Neuron (in vitro differentiated cells): Measurements from ENCODE around the gene GIPC1.
"Not testable (repeated sequence)": the region's sequence is repeated elsewhere in the genome, so short reads cannot be mapped to it uniquely, and the experiment has no call there.

ENCODE experiments used
- H2AFZ ChIP-seq: one replicate; pipeline ENCODE4 v1.6.1; 2013; ENCODE audit warnings: low read depth, mild to moderate bottlenecking, inconsistent platforms, low read length, moderate library complexity
- H3K27me3 ChIP-seq: one replicate; pipeline ENCODE4 v1.6.1; 2013; ENCODE audit warnings: low read length; ENCODE audit not compliant: insufficient read depth
- H3K36me3 ChIP-seq: one replicate; pipeline ENCODE4 v1.6.1; 2013; ENCODE audit warnings: low read length; ENCODE audit not compliant: insufficient read depth
- H3K4me1 ChIP-seq: one replicate; pipeline ENCODE4 v1.6.1; 2013; ENCODE audit warnings: low read length; ENCODE audit not compliant: insufficient read depth
- H3K4me3 ChIP-seq: 2 replicates; pipeline ENCODE4 v1.5.1; 2013; ENCODE audit warnings: mild to moderate bottlenecking, low read length, moderate library complexity
- H3K9me3 ChIP-seq: one replicate; pipeline ENCODE4 v1.6.1; 2013; ENCODE audit warnings: low read length

GIPC1 gene

DNA sequence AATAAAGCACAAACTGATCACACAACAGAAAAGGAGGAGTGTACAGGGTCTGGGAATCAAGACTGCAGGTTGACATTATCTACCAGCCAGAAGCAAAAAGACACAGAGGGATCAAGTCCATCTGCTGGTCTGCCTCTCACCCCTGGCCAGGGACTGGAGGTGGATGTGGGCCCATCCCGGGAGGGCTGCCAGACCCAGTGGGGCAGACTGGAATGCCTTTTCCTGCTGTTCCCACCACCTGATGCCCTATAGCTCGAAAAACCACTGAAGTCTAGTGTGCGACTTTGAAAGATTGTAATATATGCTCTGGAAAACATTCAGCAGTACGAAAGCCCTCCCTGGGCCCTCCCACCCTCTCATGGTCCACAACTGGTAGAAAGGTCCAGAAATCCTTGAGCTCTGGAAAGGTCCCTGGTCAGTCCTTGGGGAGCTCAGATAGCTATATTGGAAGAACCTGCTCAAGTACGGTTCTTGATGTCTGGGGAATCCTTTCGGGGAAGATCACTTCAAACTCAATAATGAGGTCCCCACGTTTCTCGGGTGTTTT lies 19.6 kb upstream of the GIPC1 start:
- Histone ChIP-seq H3K27me3 (no peaks in the 10 kb centered on the region), H3K4me1 (peaks cover 36% of the 10 kb centered on the region), H3K36me3 (peaks cover 31% of the 10 kb centered on the region), H3K4me3 (peak overlapping the region; percentile 88), H3K9me3 (no peaks in the 10 kb centered on the region), H2AFZ (no peak overlapping the region)

GRCh38 chr19:14514215-14514863 lies 18.4 kb upstream of the GIPC1 start:
- H3K4me3 ChIP-seq: no peak overlapping the region

GRCh38 chr19:14512406-14512961 lies 16.6 kb upstream of the GIPC1 start:
- Histone ChIP-seq H3K4me1 (peaks cover 26% of the 10 kb centered on the region), H3K27me3 (no peaks in the 10 kb centered on the region), H3K4me3 (no peak overlapping the region), H3K9me3 (no peaks in the 10 kb centered on the region), H2AFZ (no peak overlapping the region), H3K36me3 (peaks cover 31% of the 10 kb centered on the region)

More at GRCh38 chr19:14514215-14514863, 18.4 kb upstream of the GIPC1 start:
- Histone ChIP-seq H2AFZ (no peak overlapping the region), H3K4me1 (peaks cover 30% of the 10 kb centered on the region), H3K36me3 (peaks cover 31% of the 10 kb centered on the region), H3K9me3 (no peaks in the 10 kb centered on the region), H3K27me3 (no peaks in the 10 kb centered on the region)

- no peak overlapping the region for H2AFZ ChIP-seq
- no peaks in the 10 kb centered on the region for H3K27me3 ChIP-seq
- H3K9me3 ChIP-seq: no peaks in the 10 kb centered on the region
- H3K4me1 ChIP-seq: peaks cover 14% of the 10 kb centered on the region
- peaks cover 23% of the 10 kb centered on the region for H3K36me3 ChIP-seq
- no peak overlapping the region for H3K4me3 ChIP-seq
Observed at GRCh38 chr19:14511229-14511593, 15.3 kb upstream of the GIPC1 start.

DNA sequence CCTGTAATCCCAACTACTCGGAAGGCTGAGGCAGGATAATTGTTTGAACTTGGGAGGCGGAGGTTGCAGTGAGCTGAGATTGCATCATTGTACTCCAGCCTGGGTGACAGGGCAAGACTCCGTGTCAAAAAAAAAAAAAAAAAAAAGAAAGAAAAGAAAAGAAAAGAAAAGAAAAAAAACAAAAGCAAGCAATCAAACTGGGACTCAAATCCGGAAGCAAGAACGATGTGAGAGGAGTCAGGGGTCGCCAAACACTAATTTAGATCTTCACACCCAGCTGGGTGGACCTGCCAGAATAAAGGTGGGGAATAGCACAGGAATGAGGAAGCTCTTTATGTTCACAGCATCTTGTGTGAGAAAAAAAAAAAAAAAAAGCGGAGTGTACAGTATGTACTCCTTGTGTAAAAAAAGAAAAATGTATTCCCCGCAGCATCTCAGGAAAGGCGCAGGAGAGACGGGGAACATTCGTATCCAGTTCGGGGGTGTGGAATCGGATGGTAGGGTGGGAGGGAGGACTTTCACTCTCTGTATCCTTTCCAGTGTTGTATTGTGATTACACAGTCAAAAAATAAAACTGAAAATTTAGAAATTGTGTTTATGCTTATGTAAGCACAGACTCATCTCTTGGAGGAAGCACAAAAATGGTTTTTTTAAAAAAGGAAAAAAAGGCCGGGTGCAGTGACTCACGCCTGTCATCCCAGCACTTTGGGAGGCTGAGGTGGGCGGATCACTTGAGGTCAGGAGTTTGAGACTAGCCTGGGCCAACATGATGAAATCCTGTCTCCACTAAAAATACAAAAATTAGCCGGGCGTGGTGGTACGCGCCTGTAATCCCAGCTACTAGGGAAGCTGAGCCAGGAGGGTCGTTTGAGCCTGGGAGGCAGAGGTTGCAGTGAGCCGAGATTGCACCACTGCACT lies 14.6 kb upstream of the GIPC1 start:
- Histone ChIP-seq H2AFZ (no peak overlapping the region), H3K4me3 (no peak overlapping the region), H3K36me3 (peaks cover 17% of the 10 kb centered on the region), H3K27me3 (no peaks in the 10 kb centered on the region), H3K9me3 (no peaks in the 10 kb centered on the region), H3K4me1 (peaks cover 8% of the 10 kb centered on the region)

DNA sequence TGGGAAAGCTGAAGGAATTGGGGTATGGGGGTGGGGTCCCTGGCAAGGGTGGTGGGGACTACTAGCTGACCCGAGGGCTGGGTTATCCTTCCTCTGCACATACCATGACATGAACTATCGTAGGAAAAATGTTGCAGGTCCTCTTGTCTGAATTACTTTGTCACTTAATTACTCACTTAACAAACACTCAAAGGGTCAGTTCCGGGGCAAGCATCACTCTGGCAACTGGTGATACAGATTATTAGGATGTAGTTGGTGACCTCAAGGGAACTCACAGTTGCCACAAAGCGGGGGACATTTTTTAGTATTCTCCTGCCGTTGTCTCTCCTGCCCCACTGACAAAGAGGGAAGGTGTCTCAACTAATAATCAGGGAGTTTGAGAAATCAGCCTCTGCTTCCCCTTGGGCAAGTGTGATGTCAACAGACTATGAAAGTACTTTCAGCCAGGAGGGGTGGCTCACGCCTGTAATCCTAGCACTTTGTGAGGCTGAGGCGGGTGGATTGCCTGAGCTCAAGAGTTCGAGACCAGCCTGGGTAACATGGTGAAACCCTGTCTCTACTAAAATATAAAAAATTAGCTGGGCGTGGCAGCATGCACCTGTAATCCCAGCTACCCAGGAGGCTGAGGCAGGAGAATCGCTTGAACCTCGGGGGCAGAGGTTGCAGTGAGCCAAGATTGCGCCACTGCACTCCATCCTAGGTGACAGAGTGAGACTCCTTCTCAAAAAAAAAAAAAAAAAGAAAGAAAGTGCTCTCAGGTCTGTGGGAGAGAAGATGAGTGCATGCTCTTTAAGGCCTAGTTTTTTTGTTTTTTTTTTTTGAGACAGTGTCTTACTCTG lies 12.0 kb upstream of the GIPC1 start:
- no peaks in the 10 kb centered on the region for H3K36me3 ChIP-seq
- no peak overlapping the region for H2AFZ ChIP-seq
- no peak overlapping the region for H3K4me3 ChIP-seq
- no peaks in the 10 kb centered on the region for H3K9me3 ChIP-seq
- peaks cover 2% of the 10 kb centered on the region for H3K4me1 ChIP-seq
- peaks cover 4% of the 10 kb centered on the region for H3K27me3 ChIP-seq

- H3K27me3 ChIP-seq: peaks cover 4% of the 10 kb centered on the region
- H3K9me3 ChIP-seq: no peaks in the 10 kb centered on the region
- no peaks in the 10 kb centered on the region for H3K36me3 ChIP-seq
- H3K4me3 ChIP-seq: no peak overlapping the region
- H2AFZ ChIP-seq: no peak overlapping the region
- H3K4me1 ChIP-seq: peaks cover 2% of the 10 kb centered on the region
Observed at GRCh38 chr19:14505488-14506239, 9.7 kb upstream of the GIPC1 start.

GRCh38 chr19:14504575-14504974 lies 8.6 kb upstream of the GIPC1 start:
- H3K27me3 ChIP-seq, H2AFZ ChIP-seq: not testable (repeated sequence)

GRCh38 chr19:14503285-14503684 lies 7.4 kb upstream of the GIPC1 start:
- Histone ChIP-seq H3K9me3 (no peaks in the 10 kb centered on the region), H3K4me1 (no peaks in the 10 kb centered on the region), H3K4me3 (no peak overlapping the region), H3K27me3 (peaks cover 4% of the 10 kb centered on the region), H3K36me3 (no peaks in the 10 kb centered on the region), H2AFZ (no peak overlapping the region)

More at GRCh38 chr19:14504575-14504974, 8.6 kb upstream of the GIPC1 start:
- not testable (repeated sequence) for H3K4me3 ChIP-seq, H3K36me3 ChIP-seq, H3K9me3 ChIP-seq, H3K4me1 ChIP-seq

DNA sequence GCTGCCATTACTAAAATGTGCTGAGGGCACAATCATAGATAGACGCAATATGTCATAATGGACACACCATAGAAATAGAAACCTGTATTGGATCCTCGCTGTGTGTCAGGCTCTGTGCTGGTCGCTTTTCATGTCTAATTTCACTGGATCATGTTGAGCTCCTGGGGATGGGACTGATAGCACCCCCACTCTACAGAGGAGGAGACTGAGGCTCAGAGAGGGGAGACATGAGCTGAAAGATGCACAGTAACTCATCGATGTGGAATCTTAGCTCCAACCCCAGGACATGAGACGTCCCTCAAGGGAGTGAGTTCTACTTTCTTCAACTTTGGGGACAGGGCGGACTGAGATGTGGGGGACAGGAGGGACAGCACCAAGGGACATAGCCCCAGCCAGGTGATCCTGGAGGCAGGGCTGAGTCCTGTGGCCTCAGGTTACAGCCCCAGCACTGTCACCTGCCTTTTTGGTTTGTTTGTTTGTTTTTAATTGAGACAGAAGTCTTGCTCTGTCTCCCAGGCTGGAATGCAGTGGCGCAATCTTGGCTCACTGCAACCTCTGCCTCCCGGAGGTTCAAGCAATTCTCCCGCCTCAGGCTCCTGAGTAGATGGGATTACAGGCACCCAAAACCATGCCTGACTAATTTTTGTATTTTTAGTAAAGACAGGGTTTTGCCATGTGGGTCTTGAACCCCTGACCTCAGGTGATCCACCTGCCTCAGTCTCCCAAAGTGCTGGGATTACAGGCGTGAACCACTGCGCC lies 6.6 kb upstream of the GIPC1 start:
- Histone ChIP-seq H3K27me3 (peaks cover 4% of the 10 kb centered on the region), H2AFZ (no peak overlapping the region), H3K4me3 (no peak overlapping the region), H3K36me3 (no peaks in the 10 kb centered on the region), H3K4me1 (peaks cover 4% of the 10 kb centered on the region), H3K9me3 (no peaks in the 10 kb centered on the region)

DNA sequence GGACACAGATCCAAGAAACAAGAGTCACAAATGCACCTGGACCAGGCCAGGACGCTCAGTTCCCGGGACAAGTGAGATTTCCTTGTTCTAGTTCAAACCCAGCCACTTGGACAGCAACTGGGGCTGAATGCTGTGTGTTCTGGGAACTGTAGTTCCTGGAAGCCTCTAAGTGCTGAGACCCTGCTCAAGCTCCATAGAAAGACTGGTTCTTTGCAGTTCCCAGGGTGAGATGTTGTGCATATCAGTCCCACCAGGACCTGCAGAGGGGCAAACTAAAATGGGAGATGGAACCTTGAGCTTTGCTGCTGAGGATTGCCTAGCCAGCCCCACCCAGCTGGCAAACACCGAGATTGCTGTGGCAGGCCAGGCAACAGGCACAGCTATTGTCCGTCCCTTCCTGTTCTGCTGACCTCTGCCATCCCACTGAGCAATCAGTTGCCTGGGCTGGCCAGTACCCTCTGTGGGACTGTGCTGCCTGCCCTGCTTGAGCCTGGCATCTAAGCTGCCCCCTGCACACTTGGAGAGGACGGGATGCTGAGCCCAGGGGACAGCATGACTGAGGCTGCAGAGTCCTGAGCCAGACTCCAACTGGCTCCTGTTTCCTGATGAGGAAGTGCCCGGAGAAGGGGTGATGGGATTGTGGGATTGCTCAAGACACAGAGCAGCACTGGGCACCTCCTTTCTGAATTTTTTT lies 1.4 kb upstream of the GIPC1 start:
- H3K9me3 ChIP-seq: no peaks in the 10 kb centered on the region
- no peak overlapping the region for H3K4me3 ChIP-seq
- peaks cover 6% of the 10 kb centered on the region for H3K36me3 ChIP-seq
- H3K27me3 ChIP-seq: peaks cover 2% of the 10 kb centered on the region
- peaks cover 21% of the 10 kb centered on the region for H3K4me1 ChIP-seq
- no peak overlapping the region for H2AFZ ChIP-seq
